GM19372 (cell line): Measurements from ENCODE around the gene PIAS1.

Source experiments
- ATAC-seq: cut with Tn5 transposase; IDR thresholded peaks from one replicate; pipeline ENCODE4 v1.9.1; 2021; ENCODE audit warnings: mild to moderate bottlenecking, low read depth, moderate library complexity; ENCODE audit not compliant: unreplicated experiment

Gene PIAS1

DNA sequence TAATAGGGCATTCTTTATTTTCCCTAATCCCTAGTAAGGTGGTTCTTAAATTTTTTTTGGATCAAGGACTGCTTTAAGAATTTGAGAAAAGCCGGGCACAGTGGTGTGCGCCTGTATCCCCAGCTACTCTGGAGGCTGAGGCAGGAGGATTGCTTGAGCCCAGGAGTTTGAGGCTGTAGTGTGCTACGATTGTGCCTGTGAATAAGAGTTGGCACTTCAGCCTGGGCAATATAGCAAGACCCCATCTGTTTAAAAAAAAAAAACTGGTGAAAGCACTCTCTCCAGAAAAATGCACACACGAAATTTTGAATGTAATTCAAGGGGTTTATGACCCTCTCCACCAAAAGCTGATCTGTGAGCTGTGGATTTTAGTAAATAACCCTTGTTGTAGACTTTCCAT is 119.0 kb downstream of the PIAS1 start:
- no peak for ATAC-seq

GRCh38 chr15:68175526-68175925 is 121.4 kb downstream of the PIAS1 start:
- ATAC-seq: no peak

DNA sequence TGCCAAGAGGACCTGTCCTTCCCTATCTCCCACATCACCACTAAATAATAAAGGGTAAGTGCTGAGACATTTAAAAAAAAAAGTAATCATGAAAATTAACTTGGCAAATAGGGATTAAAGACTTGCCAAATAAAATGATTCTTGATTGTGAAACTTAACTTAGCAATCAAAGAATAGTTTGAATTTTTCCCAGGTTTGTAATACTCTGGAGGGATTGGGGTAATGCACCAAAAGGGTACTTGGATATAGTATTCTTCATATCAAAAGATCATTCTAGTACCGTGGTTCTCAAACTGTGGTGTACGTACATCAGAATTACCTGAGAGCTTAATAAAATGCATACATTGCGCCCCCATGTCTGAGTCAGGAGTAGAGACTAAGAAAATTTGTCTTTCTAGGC is 122.5 kb downstream of the PIAS1 start:
- ATAC-seq: no peak

- no peak for ATAC-seq
Observed at GRCh38 chr15:68177742-68178141, 123.6 kb downstream of the PIAS1 start.

DNA sequence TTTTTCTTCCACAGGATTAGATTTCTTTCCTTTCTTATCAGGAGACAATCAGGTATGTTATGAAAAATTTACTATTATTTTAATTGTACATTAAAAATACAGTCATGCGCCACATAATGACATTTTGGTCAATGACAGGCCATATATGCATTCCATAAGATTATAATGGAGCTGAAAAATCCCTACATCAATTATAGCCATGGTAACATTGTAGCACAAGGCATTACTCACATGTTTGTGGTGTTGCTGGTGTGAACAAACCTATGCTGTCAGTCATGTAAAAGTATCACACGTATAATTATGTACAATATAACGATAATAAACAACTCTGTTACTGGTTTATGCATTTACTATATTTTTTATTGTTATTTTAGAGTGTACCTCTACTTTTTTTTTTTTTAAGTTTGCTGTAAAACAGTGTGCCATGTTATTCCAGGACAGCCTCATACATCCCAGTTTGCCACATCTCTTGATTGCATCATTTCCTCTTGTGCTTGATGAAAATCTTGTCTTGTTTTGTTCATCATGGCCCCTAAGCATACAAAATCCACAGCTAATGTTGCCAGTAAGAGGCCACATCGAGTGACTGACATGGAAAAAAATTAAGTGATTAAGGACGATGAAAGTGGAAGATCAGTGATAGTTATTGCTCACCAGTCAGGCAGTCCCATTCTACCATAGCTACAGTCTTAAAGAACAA is 129.7 kb downstream of the PIAS1 start:
- no peak for ATAC-seq

DNA sequence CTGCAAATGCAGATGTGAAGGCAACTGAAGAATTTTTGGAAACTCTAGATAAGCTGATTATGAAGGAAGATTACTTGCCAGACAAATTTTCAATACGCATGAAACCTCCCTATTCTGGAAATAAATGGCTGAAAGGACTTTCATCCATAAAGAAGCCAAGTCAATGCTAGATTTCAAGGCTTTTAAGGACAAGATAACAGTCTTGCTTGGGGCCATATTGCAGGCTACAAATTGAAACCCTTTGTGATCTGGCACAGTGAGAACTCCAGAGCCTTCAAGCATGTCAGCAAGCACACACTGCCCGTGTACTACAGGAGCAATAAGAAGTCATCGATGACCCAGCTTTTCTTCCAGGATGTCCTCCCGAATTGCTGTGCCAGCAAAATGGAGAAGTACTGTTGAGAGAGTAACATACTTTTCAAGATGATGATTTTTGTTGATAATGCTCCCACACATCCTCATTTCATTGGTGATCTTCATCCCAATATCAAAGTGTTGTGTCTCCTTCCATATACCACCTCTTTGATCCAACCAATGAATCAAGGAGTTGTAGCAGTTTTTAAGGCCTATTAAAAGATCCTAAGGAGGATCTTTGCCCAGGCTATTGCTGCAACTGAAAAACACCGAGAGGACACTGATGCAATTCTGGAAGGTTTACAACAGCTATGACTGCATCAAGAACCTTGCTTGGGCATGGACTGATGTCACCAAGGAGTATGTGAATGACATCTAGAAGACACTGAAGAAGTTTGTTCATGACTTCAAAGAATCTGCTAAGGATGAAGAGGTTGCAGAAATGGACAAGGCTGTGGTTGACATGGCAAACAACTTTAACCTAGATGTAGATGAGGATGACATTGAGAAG is 130.7 kb downstream of the PIAS1 start:
- no peak for ATAC-seq

DNA sequence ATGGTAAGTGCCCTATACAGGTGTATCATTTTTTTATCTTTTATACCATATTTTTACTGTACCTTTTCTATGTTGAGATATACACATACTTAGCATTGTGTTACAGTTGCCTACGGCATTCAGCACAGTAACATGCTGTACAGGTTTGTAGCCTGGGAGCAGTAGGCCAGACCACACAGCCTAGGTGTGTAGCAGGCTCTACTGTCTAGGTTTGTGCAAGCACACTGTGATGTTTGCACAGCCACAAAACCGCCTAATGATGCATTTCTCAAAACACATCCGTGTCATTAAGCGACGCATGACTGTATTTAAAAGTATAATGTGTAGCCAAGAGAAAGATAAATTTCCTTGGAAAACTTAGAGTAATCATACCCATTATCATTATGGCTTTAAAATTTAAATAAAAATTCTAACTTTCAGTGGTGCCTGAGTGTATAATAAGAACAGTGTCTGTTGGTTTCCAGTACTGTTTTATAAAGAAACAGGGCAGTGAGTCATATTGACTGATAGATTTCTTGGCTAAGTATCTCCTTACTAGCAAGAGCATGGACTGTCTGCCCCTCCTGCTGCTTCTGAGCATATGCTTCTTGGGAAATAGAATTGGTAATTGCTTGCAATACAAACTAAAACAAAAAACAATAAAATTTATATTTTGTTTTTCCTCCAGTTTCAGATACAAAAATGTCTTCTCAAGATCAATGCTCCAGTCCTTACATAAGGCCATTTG is 132.7 kb downstream of the PIAS1 start:
- ATAC-seq: no peak

DNA sequence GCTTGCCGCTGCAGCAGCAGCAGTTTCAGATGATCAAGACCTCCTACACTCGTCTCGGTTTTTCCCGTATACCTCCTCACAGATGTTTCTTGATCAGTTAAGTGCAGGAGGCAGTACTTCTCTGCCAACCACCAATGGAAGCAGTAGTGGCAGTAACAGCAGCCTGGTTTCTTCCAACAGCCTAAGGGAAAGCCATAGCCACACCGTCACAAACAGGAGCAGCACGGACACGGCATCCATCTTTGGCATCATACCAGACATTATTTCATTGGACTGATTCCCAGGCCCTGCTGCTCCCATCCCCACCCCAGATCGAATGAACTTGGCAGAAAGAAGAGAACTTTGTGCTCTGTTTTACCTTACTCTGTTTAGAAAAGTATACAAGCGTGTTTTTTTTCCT is 133.4 kb downstream of the PIAS1 start:
- no peak for ATAC-seq

DNA sequence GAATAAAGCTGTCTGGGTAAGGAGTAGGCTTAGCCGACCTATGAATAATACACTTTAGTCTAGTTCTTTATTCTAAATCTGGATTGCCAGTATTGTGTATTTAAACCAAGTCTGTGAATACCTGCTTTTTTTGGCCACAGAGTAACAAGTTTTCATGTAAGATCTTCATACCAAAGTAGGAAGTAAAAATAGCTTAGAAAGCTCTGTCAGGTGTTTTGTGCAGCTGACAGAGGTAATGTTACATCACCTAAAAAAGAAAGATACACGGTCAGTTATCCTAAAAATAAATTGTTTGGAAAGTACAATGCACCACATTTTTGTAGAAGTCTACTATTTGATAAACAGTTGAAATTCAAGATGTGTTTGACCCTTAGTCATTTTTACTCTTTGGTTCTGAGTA is 134.5 kb downstream of the PIAS1 start:
- no peak for ATAC-seq

DNA sequence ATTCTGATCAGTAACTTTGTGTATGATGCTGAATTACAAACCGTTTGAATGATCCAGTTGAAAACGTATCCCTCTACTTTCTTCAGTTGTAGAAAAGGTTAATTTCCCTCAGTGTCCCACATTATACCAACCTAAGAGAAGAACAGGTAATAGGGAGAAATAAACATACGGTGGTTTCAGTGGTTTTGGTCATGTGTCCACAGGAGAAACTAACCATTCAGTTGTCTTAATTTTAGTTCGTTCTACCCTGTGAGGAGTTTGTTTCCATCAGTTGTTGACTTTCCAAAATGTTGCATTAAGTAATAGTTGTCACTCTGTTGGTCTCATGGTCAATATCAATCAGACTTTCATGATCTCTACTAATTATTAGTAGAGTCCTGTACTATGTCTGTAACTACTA is 135.9 kb downstream of the PIAS1 start:
- no peak for ATAC-seq

DNA sequence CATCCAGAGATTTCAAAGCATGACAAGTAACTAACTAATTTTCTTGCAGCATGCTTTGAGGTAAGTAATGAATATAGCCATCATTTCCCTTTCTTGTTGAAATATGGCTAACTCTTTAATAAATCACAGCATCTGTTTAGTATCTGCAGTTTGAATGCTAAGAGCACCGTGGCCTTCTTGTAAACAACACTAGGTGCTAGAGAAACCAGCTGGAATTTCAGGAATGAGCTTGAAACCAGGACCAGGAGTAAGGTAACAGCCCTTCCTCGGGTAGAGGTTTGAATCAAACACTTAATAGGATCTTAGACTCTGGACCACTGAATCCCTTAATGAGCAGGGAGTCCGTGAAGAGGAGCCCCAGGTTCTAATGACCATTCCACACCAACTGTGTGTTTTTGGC is 137.4 kb downstream of the PIAS1 start:
- no peak for ATAC-seq

GRCh38 chr15:68192117-68192516 is 138.0 kb downstream of the PIAS1 start:
- ATAC-seq: no peak

GRCh38 chr15:68192804-68193486 is 138.8 kb downstream of the PIAS1 start:
- ATAC-seq: no peak

DNA sequence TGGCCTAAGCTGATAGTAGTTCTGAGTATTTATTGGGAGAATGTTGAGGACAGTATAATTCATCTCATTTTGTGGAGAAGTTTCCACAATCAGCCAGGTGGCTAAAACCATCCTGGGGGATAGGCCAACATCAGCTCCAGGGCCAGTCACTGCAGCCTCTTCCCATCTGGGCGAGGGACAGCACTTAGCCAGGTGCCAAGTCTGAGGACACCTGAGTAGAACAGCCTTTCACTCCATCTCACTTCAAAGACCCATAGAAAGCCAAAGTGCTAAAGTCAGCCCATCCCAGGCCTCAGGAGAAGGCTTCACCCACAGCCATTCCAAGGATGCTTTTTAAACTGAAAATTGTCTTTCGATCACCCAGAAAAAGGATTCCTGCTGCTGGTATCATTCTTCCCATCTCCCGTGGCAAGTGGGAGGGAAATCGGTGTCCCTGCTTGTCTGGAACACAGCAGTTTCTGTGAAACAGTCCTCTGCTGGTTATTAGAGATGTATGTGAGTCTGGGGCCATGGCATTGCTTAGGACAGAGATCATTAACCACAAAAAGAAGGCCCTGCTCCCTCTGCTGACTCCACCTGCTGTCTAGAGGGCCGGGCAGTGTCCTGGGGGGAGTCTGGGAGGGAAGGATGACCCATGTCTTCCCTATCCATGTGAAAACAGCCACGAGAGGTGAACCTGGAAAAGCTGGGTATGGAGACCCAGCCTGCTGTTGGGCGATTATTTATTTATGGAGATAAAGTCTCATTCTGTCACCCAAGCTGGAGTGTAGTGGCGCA is 141.4 kb downstream of the PIAS1 start:
- no peak for ATAC-seq

GRCh38 chr15:68196445-68197169 is 142.5 kb downstream of the PIAS1 start:
- no peak for ATAC-seq

GRCh38 chr15:68197170-68197492 is 143.0 kb downstream of the PIAS1 start:
- no peak for ATAC-seq

- ATAC-seq: no peak
Observed at GRCh38 chr15:68197661-68198437, 143.7 kb downstream of the PIAS1 start.

DNA sequence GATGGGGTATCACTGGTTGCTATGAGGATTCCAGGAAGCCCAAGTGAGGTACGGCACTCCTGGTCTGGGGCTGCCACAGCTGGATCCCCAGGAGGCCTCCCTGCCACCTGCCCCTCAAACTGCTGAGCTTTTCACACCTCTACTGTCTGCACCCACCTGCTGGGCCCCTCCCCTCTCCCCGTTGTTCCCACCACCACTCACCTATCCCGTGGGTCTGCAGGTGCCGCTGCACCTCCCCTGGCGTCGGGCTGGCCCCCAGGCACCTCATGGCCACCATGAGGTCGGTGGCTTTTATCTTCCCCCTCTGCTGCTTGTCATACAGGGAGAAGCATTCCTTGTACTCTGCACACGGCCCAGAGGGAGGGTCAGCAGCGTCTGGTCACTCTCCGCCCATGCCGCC is 145.2 kb downstream of the PIAS1 start:
- ATAC-seq: no peak
